Fibroblast of skin of scalp (primary cell): Measurements from ENCODE around the gene SLC10A3.
"Not testable (repeated sequence)": the region's sequence is repeated elsewhere in the genome, so short reads cannot be mapped to it uniquely, and the experiment has no call there.

Source experiments
- DNase-seq: peaks from one replicate; pipeline ENCODE4 v3.0.0-alpha.2; 2013

The SLC10A3 gene

DNA sequence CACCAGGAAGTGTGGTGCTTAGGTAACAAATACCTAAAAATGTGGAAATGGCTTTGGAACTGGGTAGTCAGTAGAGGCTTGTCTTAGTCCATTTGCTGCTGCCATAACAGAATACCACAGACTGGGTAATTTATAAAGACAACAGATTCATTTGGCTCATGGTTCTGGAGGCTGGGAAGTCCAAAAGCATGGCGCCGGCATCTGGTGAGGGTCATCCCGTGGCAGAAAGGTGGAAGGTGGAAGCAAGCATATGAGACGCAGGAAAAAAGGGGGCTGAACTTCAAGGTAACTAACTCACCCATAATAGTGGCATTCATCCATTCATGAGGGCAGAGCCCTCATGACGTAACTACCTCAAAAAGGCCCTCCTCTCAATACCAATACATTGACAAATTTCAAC is 19.0 kb upstream of the SLC10A3 start:
- no peak for DNase-seq

DNA sequence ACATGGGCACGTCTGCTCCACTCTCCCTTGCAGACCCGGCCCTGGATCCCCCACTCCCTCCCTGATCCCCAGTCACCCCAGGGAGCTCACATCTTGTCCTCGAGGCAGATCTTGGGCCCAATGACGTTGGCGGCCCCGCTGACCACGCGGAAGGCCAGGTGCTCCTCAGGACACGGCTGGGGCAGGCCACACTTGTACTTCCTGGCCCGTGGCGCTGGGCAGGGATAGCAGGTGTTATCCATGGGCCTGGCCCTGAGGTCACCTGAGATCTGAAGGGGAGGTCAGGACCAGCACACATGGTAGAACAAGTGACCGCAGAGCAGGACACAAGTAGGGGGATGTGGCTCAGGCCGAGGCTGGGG is 17.9 kb upstream of the SLC10A3 start:
- no peak for DNase-seq

DNA sequence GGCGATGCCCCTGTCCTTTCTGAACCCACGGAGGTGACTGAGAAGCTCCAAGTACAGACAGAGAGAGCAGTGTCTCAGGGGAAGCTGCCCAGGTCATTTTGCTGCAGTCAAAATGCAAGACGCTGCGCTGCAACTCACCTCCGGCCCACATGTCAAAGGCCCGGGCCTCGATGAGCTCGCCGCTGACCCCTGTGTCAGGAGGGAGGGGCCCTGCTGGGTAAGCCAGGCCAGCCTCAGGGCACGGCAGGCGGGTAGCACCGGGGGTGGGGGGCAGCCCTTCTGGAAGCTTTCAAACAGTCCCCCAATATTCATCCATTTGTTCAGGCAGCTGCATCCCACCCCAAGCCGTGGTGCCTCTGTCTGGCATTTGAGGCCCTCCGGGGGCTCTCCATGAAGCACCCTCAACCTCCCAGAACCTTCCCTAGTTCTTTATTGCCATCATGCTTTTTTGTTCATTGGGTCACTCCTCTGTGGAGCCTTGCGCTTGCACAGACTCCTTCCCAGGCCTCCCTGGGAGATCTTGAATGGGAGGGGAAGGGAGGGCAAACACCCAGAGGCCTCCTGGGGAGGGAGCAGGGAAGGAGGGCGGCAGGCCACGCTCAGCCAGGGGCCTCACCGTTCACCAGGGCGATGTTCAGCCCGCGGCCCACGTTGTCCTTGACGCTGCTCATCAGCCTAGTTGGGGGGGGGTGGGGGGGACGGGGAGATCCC is 17.4 kb upstream of the SLC10A3 start:
- DNase-seq = no peak

DNA sequence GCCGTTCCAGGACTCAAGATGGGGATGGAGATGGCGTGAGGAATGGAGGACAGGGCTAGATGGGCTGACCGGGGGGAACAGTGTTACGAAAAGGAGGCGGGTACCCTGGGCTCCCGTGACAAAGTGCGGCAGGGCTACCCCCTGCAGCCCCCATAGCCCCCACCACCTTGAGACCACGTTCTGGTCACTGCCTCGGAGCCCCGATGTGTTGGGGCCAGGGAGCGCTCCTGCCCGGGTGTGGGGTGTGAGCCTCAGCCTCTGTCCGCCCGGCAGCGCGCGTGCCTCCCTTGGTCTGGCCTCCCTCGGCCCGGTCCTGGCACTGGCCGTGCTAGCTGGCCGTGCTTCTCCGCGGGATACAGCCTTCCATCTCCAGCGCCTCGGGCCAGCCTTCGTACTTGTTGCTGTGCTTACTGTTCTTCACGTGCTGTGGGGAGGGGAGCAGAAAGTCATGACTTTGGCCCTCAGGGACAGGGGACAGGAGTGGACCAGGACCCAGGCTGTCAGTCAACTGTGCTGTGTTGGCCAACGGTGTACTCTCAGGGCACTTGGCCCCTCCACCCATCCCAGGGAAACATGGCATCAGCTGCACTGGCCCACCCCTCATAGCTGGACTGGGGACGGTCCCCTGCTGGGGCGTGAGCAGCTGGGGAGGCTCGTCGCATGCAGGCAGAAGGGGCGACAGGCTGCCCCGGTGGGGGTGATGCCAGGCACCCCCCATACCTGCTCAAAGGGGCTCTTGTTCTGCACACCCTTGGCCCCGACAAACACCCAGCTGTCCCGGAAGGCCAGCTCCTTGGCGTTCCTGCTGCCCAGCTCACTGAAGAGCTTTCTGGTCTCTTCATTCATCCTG is 16.3 kb upstream of the SLC10A3 start:
- no peak for DNase-seq

DNA sequence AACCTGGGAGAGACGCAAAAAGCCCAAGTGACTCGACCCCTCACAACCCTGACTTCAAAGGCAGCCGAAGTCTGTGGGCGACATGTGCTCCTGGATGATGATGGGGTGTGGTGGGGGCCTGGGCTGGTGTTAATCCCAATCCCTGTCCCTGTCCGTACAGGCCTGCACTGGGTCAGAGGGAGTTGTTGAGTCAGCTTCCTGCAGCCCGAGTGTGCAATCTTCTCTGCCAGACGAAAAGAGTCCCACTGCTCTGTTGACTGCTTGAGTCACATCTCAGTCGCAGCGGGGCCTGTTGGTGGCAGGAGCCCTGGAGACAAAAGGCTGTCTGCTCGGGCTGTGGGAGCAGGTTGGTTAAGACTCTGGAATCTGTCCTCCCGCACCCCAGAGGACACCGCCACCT is 15.3 kb upstream of the SLC10A3 start:
- peak; percentile 53 for DNase-seq

DNA sequence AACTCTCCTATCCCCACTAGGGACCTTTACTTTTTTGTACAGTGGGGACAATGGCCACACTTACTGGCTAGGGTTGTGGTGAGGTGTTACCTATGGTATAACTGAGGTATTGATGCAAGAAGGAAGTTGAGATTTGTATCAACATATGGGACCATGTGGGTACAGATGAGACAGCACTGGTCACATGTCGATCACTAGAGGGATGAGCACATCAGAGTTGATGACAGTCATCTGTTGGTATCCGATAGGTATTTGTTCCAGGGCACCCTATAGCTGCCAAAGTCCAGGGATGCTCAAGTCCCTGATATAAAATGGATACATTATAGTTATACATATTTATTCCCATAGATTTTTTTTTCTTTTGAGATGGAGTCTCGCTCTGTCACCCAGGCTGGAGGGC is 12.6 kb upstream of the SLC10A3 start:
- DNase-seq = no peak

DNA sequence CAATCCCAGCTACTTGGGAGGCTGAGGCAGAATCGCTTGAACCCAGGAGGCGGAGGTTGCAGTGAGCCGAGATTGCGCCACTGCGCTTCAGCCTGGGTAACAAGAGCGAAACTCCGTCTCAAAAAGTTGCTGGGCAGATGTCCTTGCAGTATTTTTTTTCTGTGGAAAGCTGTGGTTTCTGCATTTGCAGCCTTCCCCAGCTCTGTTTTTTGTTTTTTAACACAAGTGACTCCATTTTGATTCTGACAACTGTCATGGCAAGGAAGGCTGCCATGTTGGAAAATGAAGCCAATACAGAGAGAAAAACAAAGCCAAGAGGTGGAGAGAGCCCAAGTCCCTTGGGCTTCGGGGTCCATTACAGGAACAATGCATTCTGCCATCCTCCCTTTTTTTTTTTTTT is 11.7 kb upstream of the SLC10A3 start:
- DNase-seq = no peak

DNA sequence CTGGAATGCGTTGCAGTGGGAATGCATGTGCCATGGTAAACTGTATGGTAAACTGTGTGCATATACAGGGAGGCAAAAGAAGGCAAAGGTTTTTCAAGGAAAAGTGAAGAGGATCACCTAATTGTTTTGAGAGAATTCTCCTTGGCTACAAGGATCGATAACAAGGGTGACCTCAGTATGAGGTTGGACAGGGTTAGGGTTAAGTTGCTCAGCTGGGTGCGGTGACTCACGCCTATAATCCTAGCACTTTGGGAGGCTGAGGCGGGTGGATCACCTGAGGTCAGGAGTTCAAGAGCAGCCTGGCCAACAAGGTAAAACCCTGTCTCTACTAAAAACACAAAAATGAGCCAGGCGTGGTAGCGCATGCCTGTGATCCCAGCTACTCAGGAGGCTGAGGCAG is 11.0 kb upstream of the SLC10A3 start:
- DNase-seq = not testable (repeated sequence)

DNA sequence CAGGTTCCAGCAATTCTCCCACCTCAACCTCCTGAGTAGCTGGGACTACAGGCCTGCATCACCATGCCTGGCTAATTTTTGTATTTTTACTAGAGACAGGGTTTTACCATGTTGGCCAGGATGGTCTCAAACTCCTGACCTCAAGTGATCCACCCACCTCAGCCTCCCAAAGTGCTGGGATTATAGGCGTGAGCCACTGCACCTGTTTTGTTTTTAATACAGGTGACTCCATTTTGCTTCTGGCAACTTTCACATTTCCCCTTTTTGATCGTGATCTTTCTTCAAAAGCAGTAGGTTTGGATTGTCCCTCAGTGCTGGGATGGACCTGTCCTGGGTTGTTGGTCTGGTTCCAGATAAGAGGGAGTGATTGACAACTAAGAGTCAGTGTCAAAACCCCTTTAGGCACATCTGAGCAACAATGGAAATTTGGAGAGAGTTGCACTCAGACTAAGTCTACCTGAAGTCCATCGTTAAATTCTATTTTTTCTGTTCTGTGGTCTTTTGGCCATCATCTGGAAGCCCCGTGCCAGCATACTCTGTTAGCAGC is 6.2 kb upstream of the SLC10A3 start:
- DNase-seq = not testable (repeated sequence)

DNA sequence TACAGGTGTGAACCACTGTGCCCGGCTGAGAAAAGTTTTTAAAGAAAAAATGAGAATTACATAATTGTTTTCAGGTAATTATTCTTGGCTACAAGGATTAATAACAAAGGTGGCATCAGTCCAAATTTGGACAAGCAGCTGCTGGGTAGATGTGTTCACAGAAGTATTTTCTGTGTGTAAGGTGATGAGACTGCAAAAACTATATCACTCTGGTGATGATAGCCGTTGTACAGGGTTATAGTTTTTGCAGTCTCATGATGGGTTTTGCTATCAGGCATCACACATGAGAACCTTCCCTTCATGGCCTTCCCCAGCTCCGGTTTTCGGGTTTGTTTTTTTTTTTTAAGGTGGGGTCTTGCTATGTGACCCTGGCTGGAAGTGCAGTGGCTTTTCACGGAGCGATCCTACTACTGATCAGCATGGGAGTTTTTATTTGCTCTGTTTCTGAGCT is 5.1 kb upstream of the SLC10A3 start:
- DNase-seq = no peak

DNA sequence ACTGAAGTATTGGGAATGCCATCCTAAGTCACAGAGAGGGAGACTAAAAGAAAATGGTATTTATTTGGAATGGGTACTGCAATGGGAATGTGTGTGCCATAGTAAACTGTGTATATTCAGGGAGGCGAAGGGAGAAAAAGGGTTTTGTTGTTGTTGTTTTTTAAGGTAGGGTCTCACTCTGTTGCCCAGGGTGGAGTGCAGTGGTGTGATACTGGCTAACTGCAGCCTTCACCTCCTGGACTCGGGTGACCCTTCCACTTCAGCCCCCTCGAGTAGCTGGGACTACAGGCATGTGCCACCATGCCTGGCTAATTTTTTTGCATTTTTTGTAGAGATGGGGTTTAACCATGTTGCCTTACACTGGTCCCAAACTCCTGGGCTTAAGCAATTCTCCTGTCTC is 4.3 kb upstream of the SLC10A3 start:
- no peak for DNase-seq

DNA sequence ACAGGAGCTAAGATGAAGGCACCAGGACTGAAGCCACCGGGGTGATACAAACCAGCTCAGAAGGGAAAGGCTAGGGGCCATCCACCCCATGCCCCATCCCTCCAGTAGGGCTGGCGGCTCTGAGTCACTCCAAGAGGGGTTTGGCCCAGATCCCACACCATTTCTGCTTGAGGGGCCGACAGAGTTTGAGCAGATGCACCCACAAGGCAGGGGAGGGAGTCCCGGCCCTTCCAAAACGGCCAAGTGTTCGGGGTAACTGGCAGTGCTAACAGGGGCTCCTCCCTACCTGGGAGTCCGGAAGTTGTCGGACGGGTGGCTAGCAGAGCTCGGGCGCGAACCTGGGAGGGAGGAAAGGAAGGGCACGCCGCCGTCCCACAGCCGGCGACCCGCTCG is 412 bp downstream of the SLC10A3 start:
- peak; percentile 58 for DNase-seq

DNA sequence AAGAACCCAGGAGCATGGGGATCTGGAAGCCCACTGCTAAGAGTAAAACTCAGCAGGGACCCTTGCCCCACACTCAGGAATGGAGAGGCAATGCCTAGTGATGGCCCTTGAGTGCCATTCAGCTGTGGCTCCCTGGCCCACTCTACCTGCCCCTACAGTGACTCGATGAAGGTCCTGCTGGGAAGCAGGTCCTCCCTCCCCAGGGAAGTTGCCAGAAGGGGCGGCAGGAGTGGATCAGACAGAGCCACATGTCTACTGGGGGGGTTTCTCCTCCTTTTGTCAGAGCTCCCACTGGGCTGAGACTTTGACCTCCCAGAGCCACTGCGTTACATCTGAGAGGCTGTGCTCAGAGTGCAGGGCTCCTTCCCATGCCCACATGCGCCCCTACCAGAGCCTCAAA is 1.2 kb downstream of the SLC10A3 start:
- no peak for DNase-seq

DNA sequence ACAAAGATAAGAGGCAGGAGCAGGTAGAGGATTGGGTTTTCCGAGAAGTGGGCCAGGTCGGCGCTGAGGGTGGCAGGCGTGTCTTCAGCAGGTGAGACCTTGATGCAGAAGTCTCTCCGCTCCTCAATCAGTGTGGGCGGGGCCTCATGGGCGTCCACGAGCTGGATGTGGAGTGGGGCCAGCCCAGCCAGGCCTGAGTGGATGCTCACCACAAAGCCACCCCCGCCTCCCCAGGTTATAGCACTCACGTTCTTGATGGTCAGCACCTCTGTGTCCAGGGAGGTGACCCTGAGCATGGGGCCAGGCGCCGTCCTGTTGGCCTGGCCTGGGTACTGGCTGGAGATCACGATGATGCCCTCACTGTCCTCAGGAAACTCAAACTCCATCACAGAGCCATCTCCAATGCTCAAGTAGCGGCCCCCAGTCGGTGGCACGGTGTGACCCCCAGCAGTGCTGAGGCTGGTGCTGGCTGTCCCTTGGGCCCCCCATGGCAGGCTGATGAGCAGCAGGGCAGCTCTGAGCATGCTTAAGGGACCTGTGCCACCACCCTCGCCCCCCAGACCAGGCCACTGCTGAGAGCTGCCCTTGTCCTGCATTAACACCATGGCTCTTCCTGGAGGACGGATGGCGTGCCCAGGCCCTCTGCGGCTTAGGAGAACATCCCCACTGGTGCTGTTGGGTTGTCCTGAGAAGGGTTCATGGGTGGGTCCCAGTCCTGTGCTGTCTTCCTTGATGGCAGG is 1.9 kb downstream of the SLC10A3 start:
- no peak for DNase-seq

DNA sequence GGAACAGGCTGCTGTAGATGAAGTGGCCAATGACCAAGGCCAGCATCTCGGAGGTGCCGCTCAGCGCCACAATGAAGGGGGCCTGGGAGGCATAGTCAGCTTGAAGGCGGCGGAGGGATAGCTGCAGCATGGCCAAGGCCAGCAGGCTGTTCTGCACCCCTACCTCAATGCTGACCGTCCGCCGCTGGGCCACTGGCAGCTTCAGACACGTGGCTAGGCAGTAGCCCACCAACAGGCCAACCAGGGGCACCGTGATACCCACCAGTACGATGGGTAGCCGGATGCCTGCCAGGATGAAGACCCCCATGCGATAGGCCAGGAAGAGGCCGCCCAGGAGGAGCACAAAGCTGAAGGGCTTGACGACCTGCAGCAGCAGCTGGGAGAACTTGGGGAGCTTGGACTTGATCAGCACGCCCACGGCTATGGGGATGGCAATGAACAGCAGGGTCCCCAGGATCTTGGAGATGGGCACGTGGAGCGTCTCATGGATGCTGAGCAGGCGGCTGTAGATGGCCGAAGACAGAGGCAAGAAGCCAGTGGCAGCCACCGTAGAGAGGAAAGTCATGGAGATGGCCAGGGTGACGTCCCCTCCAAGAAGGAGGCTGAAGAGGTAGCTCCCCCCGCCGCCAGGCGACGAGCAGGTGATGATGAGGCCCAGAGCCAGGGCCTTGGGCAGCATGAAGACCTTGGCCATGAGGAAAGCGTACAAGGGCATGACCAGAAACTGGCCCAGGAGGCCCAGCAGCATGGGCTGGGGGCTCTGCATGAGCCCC is 2.7 kb downstream of the SLC10A3 start:
- DNase-seq = no peak

DNA sequence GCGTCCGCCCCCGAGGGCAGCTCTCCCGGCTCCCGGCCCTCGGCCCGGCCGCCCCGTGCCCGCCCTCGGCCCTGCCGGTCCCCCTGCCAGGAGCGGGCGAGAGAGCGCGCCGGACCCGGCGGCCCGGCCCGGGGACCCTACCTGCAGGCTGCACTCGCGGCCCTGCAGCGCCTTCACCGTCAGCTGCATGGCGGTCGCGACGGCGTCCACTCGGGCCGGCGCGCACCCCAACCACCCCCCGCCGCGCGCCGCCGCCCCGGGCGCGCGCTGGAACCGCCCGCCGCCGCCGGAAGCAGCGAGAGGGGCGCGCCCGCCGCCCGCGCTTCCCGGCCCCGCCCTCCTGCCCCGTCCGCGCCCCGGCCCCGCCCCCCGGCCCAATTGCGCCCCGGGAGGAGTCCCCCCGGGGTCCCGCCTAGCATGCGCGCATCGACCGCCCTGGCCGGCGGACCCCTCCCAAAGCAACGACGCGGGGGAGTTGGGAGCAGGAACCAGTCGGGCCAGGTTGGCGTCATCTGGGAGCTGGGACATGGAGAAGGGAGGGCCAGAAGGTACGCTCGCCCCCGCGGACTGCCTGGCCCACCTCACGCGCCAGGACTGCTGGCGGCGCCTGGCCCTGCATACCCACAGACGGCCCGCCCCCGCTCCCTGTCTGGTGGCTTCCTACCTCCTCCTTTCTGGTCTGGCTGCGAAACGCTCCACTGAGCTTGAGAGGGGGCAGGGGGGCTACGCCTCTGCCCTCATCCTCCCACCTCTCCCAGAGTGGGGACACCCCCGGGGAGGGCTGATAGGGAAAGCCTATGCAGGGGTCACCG is 3.8 kb downstream of the SLC10A3 start, which contains the start of gene UBL4A:
UBL4A (minus strand) TSS at position 220 of the 812 bp plus-strand sequence; CDS start at position 189, 31 bp downstream.
- peak; percentile 49 for DNase-seq

DNA sequence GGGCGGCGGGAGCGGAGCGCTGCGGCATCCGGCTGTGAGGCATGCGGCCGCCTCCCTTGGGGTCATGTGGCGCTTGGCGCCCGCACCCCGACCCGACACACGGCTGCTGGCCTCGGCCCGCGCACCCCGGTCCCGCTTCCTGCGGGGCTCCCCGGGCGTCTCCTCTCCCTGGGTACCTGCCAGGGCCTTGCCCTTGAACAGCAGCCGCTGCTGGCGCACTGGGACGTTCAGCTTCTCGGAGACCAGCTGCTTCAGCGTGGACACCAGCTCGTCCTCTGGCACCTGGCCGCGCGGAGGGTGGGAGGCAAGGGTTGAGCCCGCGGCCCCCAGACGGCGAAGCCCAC is 4.4 kb downstream of the SLC10A3 start:
- no peak for DNase-seq

DNA sequence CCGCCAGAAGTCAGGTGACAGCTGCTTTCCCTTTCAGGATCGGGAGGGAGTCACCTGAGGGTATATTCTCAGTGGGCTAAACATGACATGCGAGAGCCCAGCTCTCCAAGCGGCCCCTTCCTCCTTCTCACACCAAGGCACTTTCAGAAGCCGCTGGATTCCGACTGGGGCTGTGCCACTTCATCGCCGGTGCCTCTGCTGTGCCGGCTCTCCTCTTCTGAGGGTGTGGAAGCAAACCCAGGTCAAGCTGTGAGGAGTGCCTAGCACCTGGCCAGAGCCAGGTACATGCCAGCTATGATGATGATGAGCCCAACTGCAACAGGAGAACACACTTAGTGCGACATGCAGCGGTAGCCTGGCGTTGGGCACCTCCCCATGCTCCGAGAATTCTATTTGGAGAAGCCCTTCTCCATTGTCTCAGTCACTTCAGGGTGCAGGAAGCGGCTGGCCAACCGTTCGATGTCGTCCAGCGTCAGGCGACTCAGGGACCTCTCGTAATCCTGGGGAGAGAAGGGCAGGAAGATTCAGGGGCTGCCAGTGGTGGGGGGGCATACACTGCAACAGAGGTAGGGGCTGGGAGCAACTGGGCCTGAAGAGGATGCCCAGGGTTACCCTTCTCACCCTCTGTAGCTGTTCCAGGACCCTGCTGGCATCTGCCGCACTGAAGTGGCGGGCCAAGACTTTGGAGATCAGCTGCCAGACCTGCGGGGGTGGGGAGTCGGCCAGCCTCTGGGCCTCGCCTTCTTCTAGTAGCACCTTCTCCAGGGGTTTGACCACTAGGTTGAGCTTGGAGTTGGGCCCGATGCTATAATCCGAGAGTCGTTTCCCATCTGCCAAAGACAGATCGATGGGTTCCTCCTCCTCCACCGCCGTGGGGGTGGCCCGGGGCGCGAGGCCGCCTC is 5.0 kb downstream of the SLC10A3 start:
- DNase-seq = no peak

DNA sequence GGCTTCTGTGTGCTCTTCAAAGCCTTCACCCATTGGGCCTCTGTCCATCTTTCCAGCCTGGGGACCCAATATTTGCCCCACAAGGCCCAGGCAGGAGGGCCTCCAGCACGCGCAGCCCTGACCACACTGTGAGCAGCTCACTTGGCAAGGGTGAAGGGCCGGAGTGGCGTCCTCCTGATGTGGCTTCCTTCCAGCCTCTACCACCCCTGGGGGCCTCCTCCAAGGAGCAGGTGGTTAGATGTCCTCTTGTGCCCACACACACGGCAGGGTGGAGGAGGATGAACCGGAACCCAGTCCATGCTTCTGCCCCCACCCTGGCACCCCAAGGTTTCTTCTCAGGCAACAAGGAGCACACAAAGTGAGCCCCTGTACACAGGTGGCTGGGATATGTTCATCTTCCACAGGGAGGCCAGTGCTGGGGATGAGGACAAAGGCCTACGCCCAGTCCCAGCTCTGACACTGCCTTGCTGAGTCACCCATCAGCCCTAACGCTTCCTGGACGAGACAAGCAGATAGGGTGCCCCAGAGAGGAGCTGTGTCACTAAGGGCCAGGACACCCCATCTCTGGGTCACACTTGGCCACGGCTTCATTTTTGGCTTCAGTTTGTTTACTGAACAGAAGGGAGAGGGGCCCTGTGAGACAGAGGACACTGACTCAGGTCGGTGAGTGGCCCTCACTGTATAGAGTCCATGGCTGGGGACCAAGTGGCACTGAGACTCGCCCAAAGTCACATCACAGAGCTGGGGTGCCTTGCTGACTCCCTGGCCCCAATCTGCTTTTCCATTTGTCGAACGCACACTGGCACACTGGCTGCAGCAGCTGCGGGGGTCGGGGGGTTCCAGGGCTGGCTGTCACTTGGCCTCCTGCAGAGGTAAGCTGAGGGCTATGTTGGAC is 5.9 kb downstream of the SLC10A3 start:
- no peak for DNase-seq
